ENCODE data around the gene SMCO4. TPM values are rescaled to one million over a fixed set of nuclear protein-coding genes. Genes with fewer than 3 reads are reported as not detected.

Gene SMCO4
- total RNA-seq, 2 experiments from 2014 or later, result 0.30 TPM; not detected in 1

DNA sequence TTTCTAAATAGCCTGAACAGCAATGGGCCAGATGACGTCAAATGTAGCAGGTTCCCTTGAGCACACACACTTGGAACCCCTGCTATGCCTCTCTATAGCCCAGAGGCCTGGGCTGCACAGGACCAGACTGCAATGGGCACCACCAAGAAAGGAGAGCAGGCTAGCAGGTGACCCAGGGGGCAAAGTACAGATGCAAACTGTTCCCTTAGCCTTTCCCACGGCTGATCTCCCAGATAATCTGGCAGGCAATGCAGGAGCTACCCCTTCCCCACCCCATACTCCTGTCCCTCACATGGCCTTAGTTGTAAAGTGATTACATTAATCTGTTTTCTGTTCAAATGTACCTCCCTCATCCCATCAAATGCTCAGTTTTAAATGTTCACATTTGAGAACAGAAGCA lies 41.3 kb downstream of the SMCO4 start:
- ChIA-PET POLR2A (no interaction called here), CTCF (no interaction called here)
- Mint-ChIP-seq H3K27ac (no peak overlapping the region), H3K4me1 (ENCODE audit: low read depth) (no peaks in the 10 kb centered on the region), H3K36me3 (ENCODE audit: low read depth) (no peaks in the 10 kb centered on the region), H3K9me3 (no peaks in the 10 kb centered on the region), H3K4me3 (no peak overlapping the region), H3K27me3 (no peaks in the 10 kb centered on the region)
- no peaks in the 10 kb centered on the region for H3K27me3 ChIP-seq (ENCODE audit: control insufficient read depth in 1 of 2, insufficient read depth in 2 of 2, low read length in 2 of 2)
- H3K4me1 ChIP-seq (ENCODE audit: insufficient read depth, low read length), result no peaks in the 10 kb centered on the region
- no peak for ATAC-seq (ENCODE audit: poor library complexity)
- TF ChIP-seq CTCF (IDR thresholded peaks at IDR 0.05), result no peak
- no peaks in the 10 kb centered on the region for H3K36me3 ChIP-seq (ENCODE audit: insufficient read depth, low read length)
- intact Hi-C loops (cut with DNase I, micrococcal nuclease), result no loop called here
- no peak for DNase-seq
- H3K9me3 ChIP-seq (ENCODE audit: control insufficient read depth in 1 of 2, insufficient read depth in 1 of 2, low read length in 2 of 2), result no peaks in the 10 kb centered on the region
- H3K27ac ChIP-seq (ENCODE audit: low read depth in 1 of 2, low read length in 2 of 2), result no peak overlapping the region
- no peak overlapping the region for H3K4me3 ChIP-seq (ENCODE audit: low read length)

GRCh38 chr11:93500759-93501158 lies 42.4 kb downstream of the SMCO4 start:
- Mint-ChIP-seq H3K4me3 (no peak overlapping the region), H3K36me3 (ENCODE audit: low read depth) (no peaks in the 10 kb centered on the region), H3K27me3 (no peaks in the 10 kb centered on the region), H3K27ac (no peak overlapping the region), H3K9me3 (no peaks in the 10 kb centered on the region), H3K4me1 (ENCODE audit: low read depth) (no peaks in the 10 kb centered on the region)
- Histone ChIP-seq H3K27me3 (ENCODE audit: control insufficient read depth in 1 of 2, insufficient read depth in 2 of 2, low read length in 2 of 2) (no peaks in the 10 kb centered on the region), H3K4me1 (ENCODE audit: insufficient read depth, low read length) (no peaks in the 10 kb centered on the region), H3K4me3 (ENCODE audit: low read length) (no peak overlapping the region), H3K36me3 (ENCODE audit: insufficient read depth, low read length) (no peaks in the 10 kb centered on the region), H3K9me3 (ENCODE audit: control insufficient read depth in 1 of 2, insufficient read depth in 1 of 2, low read length in 2 of 2) (no peaks in the 10 kb centered on the region), H3K27ac (ENCODE audit: low read depth in 1 of 2, low read length in 2 of 2) (no peak overlapping the region)
- ChIA-PET CTCF (no interaction called here), POLR2A (no interaction called here)
- ATAC-seq (ENCODE audit: poor library complexity) (no peak), DNase-seq (no peak)
- TF ChIP-seq CTCF (IDR thresholded peaks at IDR 0.05), result no peak
- intact Hi-C loops (cut with DNase I, micrococcal nuclease), result no loop called here

GRCh38 chr11:93498641-93499040 lies 44.5 kb downstream of the SMCO4 start:
- TF ChIP-seq CTCF (IDR thresholded peaks at IDR 0.05), result no peak
- Histone ChIP-seq H3K27me3 (ENCODE audit: control insufficient read depth in 1 of 2, insufficient read depth in 2 of 2, low read length in 2 of 2) (no peaks in the 10 kb centered on the region), H3K9me3 (ENCODE audit: control insufficient read depth in 1 of 2, insufficient read depth in 1 of 2, low read length in 2 of 2) (no peaks in the 10 kb centered on the region), H3K4me1 (ENCODE audit: insufficient read depth, low read length) (no peaks in the 10 kb centered on the region), H3K4me3 (ENCODE audit: low read length) (no peak overlapping the region), H3K36me3 (ENCODE audit: insufficient read depth, low read length) (no peaks in the 10 kb centered on the region), H3K27ac (ENCODE audit: low read depth in 1 of 2, low read length in 2 of 2) (no peak overlapping the region)
- Mint-ChIP-seq H3K36me3 (ENCODE audit: low read depth) (no peaks in the 10 kb centered on the region), H3K4me3 (no peak overlapping the region), H3K9me3 (no peaks in the 10 kb centered on the region), H3K27me3 (no peaks in the 10 kb centered on the region), H3K4me1 (ENCODE audit: low read depth) (no peaks in the 10 kb centered on the region), H3K27ac (no peak overlapping the region)
- CTCF ChIA-PET, result no interaction called here
- no peak for ATAC-seq (ENCODE audit: poor library complexity)
- no peak for DNase-seq
- intact Hi-C loops (cut with DNase I, micrococcal nuclease), result no loop called here
- POLR2A ChIA-PET, result no interaction called here

Measured in CD4-positive, alpha-beta T cell (primary cell).